BLaER1 treated with 17β-estradiol and CSF1 and Interleukin-3, amounts not matched to agents 10 nM and 100 nM (cell line): Measurements from ENCODE around the gene MAD1L1.

Experiments used
- H3K27ac ChIP-seq, 11 experiments: shearing (Covaris generic); formaldehyde crosslinking; 2 replicates each; pipeline ENCODE4 v1.8.1; 2022
- H3K27me3 ChIP-seq, 11 experiments: shearing (Covaris generic); formaldehyde crosslinking; 2 replicates each; pipeline ENCODE4 v1.8.1; 2022
- H3K36me3 ChIP-seq, 11 experiments: shearing (Covaris generic); formaldehyde crosslinking; 2 replicates each; pipeline ENCODE4 v1.8.1; 2022
- H3K4me1 ChIP-seq, 10 experiments: shearing (Covaris generic); formaldehyde crosslinking; 2 replicates each; pipeline ENCODE4 v1.8.1; 2022
- H3K4me2 ChIP-seq, 11 experiments: shearing (Covaris generic); formaldehyde crosslinking; 2 replicates each; pipeline ENCODE4 v1.8.1; 2022
- H3K4me3 ChIP-seq, 10 experiments: shearing (Covaris generic); formaldehyde crosslinking; 2 replicates each; pipeline ENCODE4 v1.8.1; 2022
- H3K9ac ChIP-seq, 11 experiments: shearing (Covaris generic); formaldehyde crosslinking; 2 replicates each; pipeline ENCODE4 v1.8.1; 2022
- H3K9me3 ChIP-seq, 11 experiments: shearing (Covaris generic); formaldehyde crosslinking; replicated peaks in 1 of 11; 2 replicates each; pipeline ENCODE4 v1.8.1; 2022
- H4K20me1 ChIP-seq, 11 experiments: shearing (Covaris generic); formaldehyde crosslinking; 2 replicates each; pipeline ENCODE4 v1.8.1; 2022
- Cebpa-rat ChIP-seq, 11 experiments: shearing (Covaris generic); IDR thresholded peaks; 2 replicates each; pipeline ENCODE4 v1.8.1; 2022

The MAD1L1 gene

GRCh38 chr7:1811850-1812508, 420.8 kb downstream of the MAD1L1 start:
- Histone ChIP-seq H3K4me1 (peaks cover 12 to 57% (median 50%) of the 10 kb centered on the region in 10 experiments; a peak in 19 of 20 replicates), H3K4me2 (peak overlapping the region in 5 of 11 experiments; percentile 62 to 79 (median 75); a peak in 7 of 22 replicates), H4K20me1 (peaks cover 29 to 69% (median 50%) of the 10 kb centered on the region in 11 experiments; a peak in 21 of 22 replicates), H3K9ac (no peak overlapping the region), H3K4me3 (no peak overlapping the region), H3K27ac (no peak overlapping the region), H3K27me3 (peaks cover 0 to 10% (median 0%) of the 10 kb centered on the region in 11 experiments; a peak in 3 of 22 replicates), H3K9me3 (no peaks in the 10 kb centered on the region), H3K36me3 (peaks cover 0 to 22% (median 7%) of the 10 kb centered on the region in 11 experiments; a peak in 8 of 22 replicates)
- no peak for TF ChIP-seq Cebpa-rat (IDR thresholded peaks at IDR 0.05)

- Histone ChIP-seq H3K4me1 (peaks cover 10 to 49% (median 42%) of the 10 kb centered on the region in 10 experiments; a peak in 18 of 20 replicates), H3K4me3 (no peak overlapping the region)
- no peak for TF ChIP-seq Cebpa-rat (IDR thresholded peaks at IDR 0.05)
These were observed 421.5 kb downstream of the MAD1L1 start for GRCh38 chr7:1810961-1811849.

DNA sequence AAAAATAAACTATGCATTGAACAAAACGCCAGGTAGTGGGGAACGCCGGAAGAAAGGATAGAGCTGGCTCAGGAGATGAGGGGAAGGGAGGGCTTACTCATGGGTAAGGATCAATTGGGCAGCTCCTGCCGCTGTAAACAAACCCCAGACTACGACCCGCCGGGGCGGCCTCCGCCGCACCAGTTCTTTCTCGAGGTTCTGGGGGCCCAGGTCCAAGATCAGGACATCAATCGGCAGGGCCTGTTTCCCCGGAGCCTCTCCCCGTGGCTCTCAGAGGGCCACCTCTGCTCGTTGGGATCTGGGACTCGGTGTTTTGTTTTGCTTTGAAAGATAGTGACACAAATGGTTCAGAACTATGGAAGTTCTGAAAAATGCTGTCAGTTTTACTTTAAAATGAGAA, 422.2 kb downstream of the MAD1L1 start:
- Histone ChIP-seq H3K9me3 (no peaks in the 10 kb centered on the region), H3K27me3 (peaks cover 0 to 10% (median 0%) of the 10 kb centered on the region in 11 experiments; a peak in 3 of 22 replicates), H4K20me1 (peaks cover 15 to 55% (median 36%) of the 10 kb centered on the region in 11 experiments; a peak in 21 of 22 replicates), H3K4me2 (no peak overlapping the region), H3K4me1 (peaks cover 7 to 43% (median 36%) of the 10 kb centered on the region in 10 experiments; a peak in 18 of 20 replicates), H3K27ac (no peak overlapping the region), H3K9ac (no peak overlapping the region), H3K4me3 (no peak overlapping the region), H3K36me3 (peaks cover 0 to 17% (median 7%) of the 10 kb centered on the region in 11 experiments; a peak in 8 of 22 replicates)
- no peak for TF ChIP-seq Cebpa-rat (IDR thresholded peaks at IDR 0.05)

More at GRCh38 chr7:1810961-1811849, 421.5 kb downstream of the MAD1L1 start:
- H3K9ac ChIP-seq = no peak overlapping the region
- H3K36me3 ChIP-seq = peaks cover 0 to 22% (median 7%) of the 10 kb centered on the region in 11 experiments; a peak in 8 of 22 replicates
- no peak overlapping the region for H3K27ac ChIP-seq
- H3K27me3 ChIP-seq = peaks cover 0 to 10% (median 0%) of the 10 kb centered on the region in 11 experiments; a peak in 3 of 22 replicates
- H3K4me2 ChIP-seq = peak overlapping the region in 1 of 11 experiments; percentile 33; a peak in 2 of 22 replicates
- H3K9me3 ChIP-seq = no peaks in the 10 kb centered on the region
- peaks cover 21 to 62% (median 43%) of the 10 kb centered on the region in 11 experiments; a peak in 21 of 22 replicates for H4K20me1 ChIP-seq

- peaks cover 0 to 12% (median 7%) of the 10 kb centered on the region in 11 experiments; a peak in 8 of 22 replicates for H3K36me3 ChIP-seq
These were observed 423.0 kb downstream of the MAD1L1 start for GRCh38 chr7:1809601-1810258.

GRCh38 chr7:1809070-1809469, 423.7 kb downstream of the MAD1L1 start:
- no peak for TF ChIP-seq Cebpa-rat (IDR thresholded peaks at IDR 0.05)
- Histone ChIP-seq H3K4me2 (no peak overlapping the region), H3K27ac (no peak overlapping the region), H3K4me3 (no peak overlapping the region), H3K4me1 (peaks cover 4 to 29% (median 23%) of the 10 kb centered on the region in 10 experiments; a peak in 18 of 20 replicates), H3K36me3 (peaks cover 0 to 6% (median 2%) of the 10 kb centered on the region in 11 experiments; a peak in 7 of 22 replicates), H3K9ac (no peak overlapping the region), H3K27me3 (peaks cover 0 to 10% (median 0%) of the 10 kb centered on the region in 11 experiments; a peak in 3 of 22 replicates), H4K20me1 (peaks cover 9 to 40% (median 24%) of the 10 kb centered on the region in 11 experiments; a peak in 19 of 22 replicates), H3K9me3 (peaks cover 0 to under 1% (median 0%) of the 10 kb centered on the region in 11 experiments; a peak in 1 of 22 replicates)

More at GRCh38 chr7:1809601-1810258, 423.0 kb downstream of the MAD1L1 start:
- Histone ChIP-seq H3K9me3 (no peaks in the 10 kb centered on the region), H3K4me3 (no peak overlapping the region), H3K27me3 (peaks cover 0 to 10% (median 0%) of the 10 kb centered on the region in 11 experiments; a peak in 3 of 22 replicates), H4K20me1 (peaks cover 9 to 47% (median 29%) of the 10 kb centered on the region in 11 experiments; a peak in 19 of 22 replicates), H3K9ac (no peak overlapping the region), H3K4me1 (peaks cover 4 to 35% (median 29%) of the 10 kb centered on the region in 10 experiments; a peak in 18 of 20 replicates), H3K4me2 (no peak overlapping the region), H3K27ac (no peak overlapping the region)
- no peak for TF ChIP-seq Cebpa-rat (IDR thresholded peaks at IDR 0.05)

DNA sequence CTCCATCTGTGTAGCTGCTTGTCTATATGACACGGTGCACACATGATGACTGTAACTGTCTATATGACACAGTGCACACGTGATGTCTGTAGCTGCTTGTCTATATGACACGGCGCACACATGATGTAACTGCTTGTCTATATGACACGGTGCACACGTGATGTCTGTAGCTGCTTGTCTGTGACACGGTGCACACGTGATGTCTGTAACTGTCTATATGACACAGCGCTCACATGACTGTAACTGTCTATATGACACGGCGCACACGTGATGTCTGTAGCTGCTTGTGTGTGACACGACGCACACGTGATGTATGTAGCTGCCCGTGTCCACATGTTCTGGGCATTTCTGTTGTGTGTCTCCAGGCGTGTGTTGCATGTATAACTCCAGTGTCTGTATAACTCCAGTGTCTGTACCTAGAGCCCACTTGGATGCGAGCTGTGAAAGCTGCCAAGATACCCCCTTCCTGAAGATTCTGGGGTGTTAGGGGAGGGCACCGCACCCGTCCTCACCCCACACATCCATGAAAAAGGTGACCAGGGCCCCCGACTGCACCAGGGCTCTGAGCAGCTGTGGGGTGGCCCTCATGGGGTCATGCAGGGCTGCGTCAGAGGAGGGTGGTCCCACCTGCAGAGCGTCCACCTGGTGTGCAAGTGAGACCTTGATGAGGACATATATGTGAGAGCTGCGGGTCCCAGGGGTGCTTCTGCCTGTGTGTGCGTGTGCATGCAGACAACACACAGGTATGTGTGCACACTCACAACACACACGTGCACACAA, 424.7 kb downstream of the MAD1L1 start:
- Histone ChIP-seq H3K36me3 (no peaks in the 10 kb centered on the region), H3K4me2 (no peak overlapping the region), H3K27me3 (peaks cover 0 to 6% (median 0%) of the 10 kb centered on the region in 11 experiments; a peak in 3 of 22 replicates), H4K20me1 (peaks cover 2 to 30% (median 13%) of the 10 kb centered on the region in 11 experiments; a peak in 19 of 22 replicates), H3K9me3 (peaks cover 0 to 9% (median 6%) of the 10 kb centered on the region in 11 experiments; a peak in 2 of 22 replicates), H3K4me1 (peaks cover 4 to 18% (median 13%) of the 10 kb centered on the region in 10 experiments; a peak in 18 of 20 replicates), H3K9ac (no peak overlapping the region), H3K4me3 (no peak overlapping the region), H3K27ac (no peak overlapping the region)
- no peak for TF ChIP-seq Cebpa-rat (IDR thresholded peaks at IDR 0.05)

DNA sequence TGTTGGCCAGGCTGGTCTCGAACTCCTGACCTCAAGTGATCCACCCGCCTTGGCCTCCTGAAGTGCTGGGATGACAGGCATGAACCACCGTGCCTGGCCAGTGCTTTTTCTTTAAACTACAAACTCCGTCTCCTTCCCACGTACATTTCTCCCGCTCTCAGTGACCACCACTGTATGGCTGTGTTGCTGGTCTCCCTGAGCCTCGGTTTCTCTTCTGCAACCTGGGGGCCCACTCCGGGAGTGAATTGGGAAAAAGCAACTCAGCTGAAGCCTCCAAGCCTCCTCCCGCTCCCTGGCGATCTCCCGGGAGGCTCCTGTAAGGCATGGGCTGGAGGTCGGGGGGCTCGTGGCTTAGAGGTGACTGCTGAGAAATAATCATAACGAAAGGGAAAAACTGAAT, 426.4 kb downstream of the MAD1L1 start:
- Histone ChIP-seq H4K20me1 (peaks cover 0 to 13% (median 0%) of the 10 kb centered on the region in 11 experiments; a peak in 5 of 22 replicates), H3K27ac (no peak overlapping the region)
- no peak for TF ChIP-seq Cebpa-rat (IDR thresholded peaks at IDR 0.05)

More for the DNA sequence above, 426.4 kb downstream of the MAD1L1 start:
- peaks cover 0 to 5% (median 3%) of the 10 kb centered on the region in 10 experiments; a peak in 7 of 20 replicates for H3K4me1 ChIP-seq
- H3K9ac ChIP-seq = no peak overlapping the region
- H3K9me3 ChIP-seq = peaks cover 0 to 21% (median 10%) of the 10 kb centered on the region in 11 experiments; a peak in 12 of 22 replicates
- H3K4me3 ChIP-seq = no peak overlapping the region
- H3K36me3 ChIP-seq = no peaks in the 10 kb centered on the region
- H3K4me2 ChIP-seq = no peak overlapping the region
- no peaks in the 10 kb centered on the region for H3K27me3 ChIP-seq
